Activated CD8-positive, alpha-beta memory T cell treated with anti-CD3 and anti-CD28 coated beads, Interleukin-2, amount 50 U/mL, for 24 hours (primary cell): Measurements from ENCODE around the gene FRMD4B.
A peak's percentile ranks its signal among the peaks of the same experiment; 100 is the strongest.

ENCODE experiments used
- DNase-seq: peaks from one replicate; pipeline ENCODE4 v3.0.0-alpha.2; 2020; ENCODE audit errors: extremely low read depth

Gene FRMD4B

GRCh38 chr3:69126999-69127398, 258.9 kb downstream of the FRMD4B start:
- DNase-seq, result no peak

- DNase-seq, result no peak
Observed at GRCh38 chr3:69126216-69126615, 259.7 kb downstream of the FRMD4B start.

GRCh38 chr3:69122403-69122802, 263.5 kb downstream of the FRMD4B start, which contains the start of gene LMOD3:
Gene LMOD3 (minus strand): TSS chr3:69122595. CDS start chr3:69122386, 209 bp downstream.
- no peak for DNase-seq

- no peak for DNase-seq
Observed at GRCh38 chr3:69121950-69122349, 263.9 kb downstream of the FRMD4B start.

- DNase-seq, result no peak
Observed at GRCh38 chr3:69121513-69121912, 264.4 kb downstream of the FRMD4B start.

- peak; percentile 67 for DNase-seq
Observed at GRCh38 chr3:69120879-69121464, 264.9 kb downstream of the FRMD4B start.
